GM21528 (cell line): ENCODE data around the gene GNB2.
"Not testable (repeated sequence)": the region's sequence is repeated elsewhere in the genome, so short reads cannot be mapped to it uniquely, and the experiment has no call there.

Experiments
- ATAC-seq: cut with Tn5 transposase; IDR thresholded peaks from one replicate; pipeline ENCODE4 v1.9.1; 2021; ENCODE audit warnings: mild to moderate bottlenecking, moderate library complexity; ENCODE audit not compliant: unreplicated experiment, low FRiP score

Gene GNB2

DNA sequence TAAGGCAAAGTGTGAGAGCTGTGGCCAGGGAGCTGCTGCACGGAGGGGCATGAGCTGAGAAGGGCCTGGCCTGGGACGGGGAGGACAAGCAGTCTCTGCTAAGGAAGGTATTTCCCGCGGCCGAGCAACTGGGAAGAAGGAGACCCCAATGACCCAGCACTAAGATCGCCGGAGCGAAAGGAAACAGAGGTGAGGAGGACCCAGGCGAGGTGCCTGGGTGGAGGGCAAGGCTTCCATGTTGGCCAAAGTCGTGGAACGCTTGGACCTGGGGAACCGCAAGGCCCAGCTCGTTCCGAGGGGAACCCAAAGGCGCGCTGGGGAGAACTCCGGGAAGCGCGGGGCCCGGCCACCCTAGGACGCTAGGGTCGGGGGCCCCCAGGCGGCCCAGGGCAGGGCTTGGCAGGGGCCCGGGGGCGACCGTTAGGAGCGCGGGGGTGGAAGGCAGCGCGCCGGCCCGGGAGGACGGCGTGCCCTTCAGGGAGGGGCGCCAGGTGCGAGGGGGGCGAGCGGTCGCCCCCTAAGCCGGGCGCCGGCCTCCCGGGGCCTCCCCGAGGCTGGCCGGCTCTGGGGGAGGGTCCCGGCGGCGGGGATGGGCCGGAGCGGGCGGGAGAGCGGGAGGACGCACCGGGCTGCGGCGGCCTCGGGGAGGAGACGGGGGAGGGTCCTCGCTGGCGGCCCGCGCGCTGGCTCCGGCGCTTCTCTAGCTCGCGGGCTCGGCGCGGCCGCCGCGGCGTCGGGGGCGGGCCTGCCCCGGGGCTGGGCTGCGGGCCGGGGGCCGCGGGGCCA, 20.0 kb downstream of the GNB2 start:
- peak; percentile 33 for ATAC-seq

- ATAC-seq: peak; percentile 41
Measured at GRCh38 chr7:100694098-100694745, 20.7 kb downstream of the GNB2 start, which contains the start of gene GIGYF1. TSS of gene GIGYF1 (minus strand) at chr7:100694250. CDS start at chr7:100688238, 6,012 bp downstream.

- ATAC-seq: no peak
Measured at GRCh38 chr7:100696123-100696521, 22.6 kb downstream of the GNB2 start.

DNA sequence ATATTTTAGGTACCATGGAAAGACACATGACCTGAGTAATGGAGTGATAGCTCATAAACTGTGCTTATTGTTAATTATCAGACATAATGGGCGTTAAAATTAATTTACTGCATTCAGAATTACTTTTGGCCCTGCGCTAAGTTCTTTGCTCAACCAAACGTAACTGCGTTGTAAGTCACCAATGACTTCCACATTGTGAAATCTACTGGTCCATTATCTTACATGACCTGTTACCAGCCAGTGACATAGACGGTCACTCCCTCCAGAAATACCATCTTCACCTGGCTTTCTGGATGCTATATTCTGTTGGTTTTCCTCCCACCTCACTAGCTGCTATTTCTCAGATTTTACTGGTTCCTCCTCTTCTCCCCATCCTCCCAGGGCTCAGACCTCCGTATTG, 25.5 kb downstream of the GNB2 start:
- no peak for ATAC-seq

GRCh38 chr7:100701089-100701488, 27.5 kb downstream of the GNB2 start:
- ATAC-seq: not testable (repeated sequence)

DNA sequence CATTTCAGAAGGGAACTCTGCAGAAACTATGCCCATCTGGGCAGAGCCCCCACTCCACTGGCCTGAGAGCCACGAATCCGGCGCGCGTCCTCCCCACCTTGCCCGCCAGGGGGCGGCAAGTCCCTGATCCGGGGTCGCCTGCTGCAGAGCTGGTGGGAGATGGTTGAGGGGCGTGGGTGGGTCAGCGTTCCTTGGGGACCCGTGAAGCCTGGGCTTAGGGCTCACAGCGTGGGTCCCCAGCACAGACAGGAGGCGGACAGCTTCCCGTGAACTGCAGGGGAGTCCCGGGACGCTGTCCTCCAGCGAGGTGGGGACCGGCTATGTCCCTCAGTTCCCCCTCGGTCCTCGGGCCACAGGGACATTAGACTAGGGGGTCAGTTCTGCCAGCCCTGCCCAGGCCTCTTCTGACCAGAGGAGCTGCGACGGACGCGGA, 31.8 kb downstream of the GNB2 start:
- ATAC-seq: peak; percentile 67

DNA sequence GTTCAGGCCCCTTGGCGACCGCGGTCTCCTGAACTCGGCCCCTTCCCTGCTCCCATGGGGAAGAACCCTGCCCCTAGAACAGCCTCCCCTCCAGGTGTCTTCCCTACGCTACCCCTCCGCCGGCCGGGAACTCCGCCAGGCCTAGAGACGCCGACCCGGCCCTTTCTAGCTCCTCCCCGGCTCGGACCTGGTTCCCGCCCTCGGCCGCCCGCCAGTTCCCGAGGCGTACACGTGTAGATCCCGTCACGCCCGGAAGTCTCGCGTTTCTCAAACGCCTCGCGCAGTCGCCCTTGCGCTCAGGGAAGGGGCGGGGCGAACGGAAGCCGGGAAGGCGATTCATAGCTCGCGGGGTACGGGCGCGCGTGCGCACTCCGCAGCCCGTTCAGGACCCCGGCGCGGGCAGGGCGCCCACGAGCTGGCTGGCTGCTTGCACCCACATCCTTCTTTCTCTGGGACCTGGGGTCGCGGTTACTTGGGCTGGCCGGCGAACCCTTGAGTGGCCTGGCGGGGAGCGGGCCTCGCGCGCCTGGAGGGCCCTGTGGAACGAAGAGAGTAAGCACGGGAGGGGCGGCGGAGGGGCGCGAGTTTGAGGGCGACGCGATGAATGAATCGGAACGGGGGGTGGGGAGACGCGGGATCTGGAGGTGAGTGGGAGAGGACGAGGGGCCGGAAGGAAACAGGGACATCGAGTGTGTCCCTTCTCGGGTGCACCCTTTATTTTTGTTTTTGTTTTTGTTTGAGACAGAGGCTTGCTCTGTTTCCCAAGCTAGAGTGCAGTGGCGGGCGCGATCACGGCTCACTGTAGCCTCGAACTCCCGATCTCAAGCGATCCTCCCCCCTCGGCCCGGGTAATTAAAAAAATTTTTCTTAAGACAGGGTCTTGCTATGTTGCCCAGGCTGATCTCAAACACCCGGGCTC, 32.5 kb downstream of the GNB2 start, which contains the start of gene POP7:
Gene POP7 (plus strand): TSS at position 369 of the 919 bp plus-strand sequence. CDS start 710 bp downstream, outside the sequence.
- peak; percentile 87 for ATAC-seq

- ATAC-seq: no peak
Measured at GRCh38 chr7:100706672-100707311, 33.3 kb downstream of the GNB2 start.

DNA sequence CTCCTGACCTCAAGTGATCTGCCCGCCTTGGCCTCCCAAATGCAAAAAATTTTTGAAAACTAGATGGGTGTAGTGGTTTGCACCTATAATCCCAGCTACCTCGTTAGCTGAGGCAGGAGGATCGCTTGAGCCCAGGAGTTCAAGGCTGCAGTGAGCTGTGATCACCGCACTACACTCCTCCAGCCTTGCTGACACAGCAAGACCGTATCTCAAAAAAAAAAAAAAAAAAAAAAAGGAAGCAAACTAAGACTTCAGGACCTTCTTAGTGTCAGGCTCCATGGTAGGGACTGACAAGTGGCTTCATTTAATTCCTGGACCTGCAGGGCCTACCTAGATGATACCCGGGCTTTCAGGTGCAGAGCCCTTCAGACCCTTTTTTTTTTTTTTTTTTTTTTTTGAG, 34.9 kb downstream of the GNB2 start:
- no peak for ATAC-seq

DNA sequence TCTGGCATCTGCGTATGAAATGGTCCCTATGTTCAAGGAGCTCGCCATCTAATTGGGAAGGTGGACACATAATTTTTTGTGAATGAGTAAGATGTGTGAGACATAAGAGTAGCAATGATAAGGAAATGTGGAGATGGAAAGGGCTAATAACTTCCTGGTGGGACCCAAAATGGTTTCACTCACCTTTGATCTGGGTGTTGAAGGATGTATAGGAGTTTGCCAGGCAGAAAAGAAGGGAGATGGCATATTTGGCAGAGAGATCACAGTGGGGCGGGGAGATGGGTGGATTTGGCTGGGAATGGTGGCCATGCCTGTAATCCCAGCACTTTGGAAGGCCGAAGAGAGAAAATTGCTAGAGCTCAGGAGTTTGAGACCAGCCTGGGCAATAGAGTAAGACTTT, 36.9 kb downstream of the GNB2 start:
- no peak for ATAC-seq

DNA sequence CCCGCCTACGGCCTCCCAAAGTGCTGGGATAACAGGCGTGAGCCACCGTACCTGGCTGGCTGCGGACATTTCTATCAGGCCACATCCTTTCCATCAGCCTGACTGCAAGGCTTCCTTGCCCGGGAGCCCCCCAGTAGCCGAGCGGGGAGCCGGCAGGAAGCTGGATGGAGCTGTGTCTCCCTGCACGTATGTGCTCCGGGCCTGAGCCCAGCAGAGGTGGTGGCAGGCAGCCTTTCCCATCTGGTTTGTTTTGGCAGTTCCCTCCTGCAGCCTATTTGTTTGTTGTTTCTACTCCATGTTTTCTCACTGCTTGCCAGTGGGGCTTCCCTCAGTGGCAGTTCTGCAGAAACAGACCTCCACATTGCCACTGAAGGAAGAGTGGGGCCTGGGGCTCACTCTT, 37.8 kb downstream of the GNB2 start:
- ATAC-seq: no peak

- no peak for ATAC-seq
Measured at GRCh38 chr7:100714725-100715124, 41.2 kb downstream of the GNB2 start.

- not testable (repeated sequence) for ATAC-seq
Measured at GRCh38 chr7:100717073-100717472, 43.5 kb downstream of the GNB2 start.

GRCh38 chr7:100719523-100720278, 46.2 kb downstream of the GNB2 start:
- ATAC-seq: no peak

DNA sequence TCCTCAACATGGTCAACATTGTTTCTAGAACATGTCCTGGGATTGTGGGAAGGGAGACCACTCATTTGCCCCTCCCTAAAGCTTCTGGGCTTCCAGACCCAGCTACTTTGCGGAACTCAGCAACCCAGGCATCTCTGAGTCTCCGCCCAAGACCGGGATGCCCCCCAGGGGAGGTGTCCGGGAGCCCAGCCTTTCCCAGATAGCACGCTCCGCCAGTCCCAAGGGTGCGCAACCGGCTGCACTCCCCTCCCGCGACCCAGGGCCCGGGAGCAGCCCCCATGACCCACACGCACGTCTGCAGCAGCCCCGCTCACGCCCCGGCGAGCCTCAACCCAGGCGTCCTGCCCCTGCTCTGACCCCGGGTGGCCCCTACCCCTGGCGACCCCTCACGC, 46.7 kb downstream of the GNB2 start, which contains the start of gene EPO:
Gene EPO (plus strand): TSS at position 190 of the 392 bp plus-strand sequence. CDS start 513 bp downstream, outside the sequence.
- ATAC-seq: no peak

DNA sequence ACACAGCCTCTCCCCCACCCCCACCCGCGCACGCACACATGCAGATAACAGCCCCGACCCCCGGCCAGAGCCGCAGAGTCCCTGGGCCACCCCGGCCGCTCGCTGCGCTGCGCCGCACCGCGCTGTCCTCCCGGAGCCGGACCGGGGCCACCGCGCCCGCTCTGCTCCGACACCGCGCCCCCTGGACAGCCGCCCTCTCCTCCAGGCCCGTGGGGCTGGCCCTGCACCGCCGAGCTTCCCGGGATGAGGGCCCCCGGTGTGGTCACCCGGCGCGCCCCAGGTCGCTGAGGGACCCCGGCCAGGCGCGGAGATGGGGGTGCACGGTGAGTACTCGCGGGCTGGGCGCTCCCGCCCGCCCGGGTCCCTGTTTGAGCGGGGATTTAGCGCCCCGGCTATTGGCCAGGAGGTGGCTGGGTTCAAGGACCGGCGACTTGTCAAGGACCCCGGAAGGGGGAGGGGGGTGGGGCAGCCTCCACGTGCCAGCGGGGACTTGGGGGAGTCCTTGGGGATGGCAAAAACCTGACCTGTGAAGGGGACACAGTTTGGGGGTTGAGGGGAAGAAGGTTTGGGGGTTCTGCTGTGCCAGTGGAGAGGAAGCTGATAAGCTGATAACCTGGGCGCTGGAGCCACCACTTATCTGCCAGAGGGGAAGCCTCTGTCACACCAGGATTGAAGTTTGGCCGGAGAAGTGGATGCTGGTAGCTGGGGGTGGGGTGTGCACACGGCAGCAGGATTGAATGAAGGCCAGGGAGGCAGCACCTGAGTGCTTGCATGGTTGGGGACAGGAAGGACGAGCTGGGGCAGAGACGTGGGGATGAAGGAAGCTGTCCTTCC, 47.3 kb downstream of the GNB2 start:
- no peak for ATAC-seq

DNA sequence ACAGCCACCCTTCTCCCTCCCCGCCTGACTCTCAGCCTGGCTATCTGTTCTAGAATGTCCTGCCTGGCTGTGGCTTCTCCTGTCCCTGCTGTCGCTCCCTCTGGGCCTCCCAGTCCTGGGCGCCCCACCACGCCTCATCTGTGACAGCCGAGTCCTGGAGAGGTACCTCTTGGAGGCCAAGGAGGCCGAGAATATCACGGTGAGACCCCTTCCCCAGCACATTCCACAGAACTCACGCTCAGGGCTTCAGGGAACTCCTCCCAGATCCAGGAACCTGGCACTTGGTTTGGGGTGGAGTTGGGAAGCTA, 47.9 kb downstream of the GNB2 start:
- no peak for ATAC-seq

- ATAC-seq: no peak
Measured at GRCh38 chr7:100722480-100723212, 49.1 kb downstream of the GNB2 start.
